ENCODE measurements around the gene FBRSL1.

FBRSL1 gene

GRCh38 chr12:132549059-132549458, 59.1 kb downstream of the FBRSL1 start:
- no peak overlapping the region for H3K4me3 ChIP-seq (ENCODE audit: low read depth, low read length)
- no peak for TF ChIP-seq CTCF (IDR thresholded peaks at IDR 0.05; ENCODE audit: borderline replicate concordance, insufficient read depth, low read depth, low read length)

- H3K4me3 ChIP-seq (ENCODE audit: low read depth, low read length), result no peak overlapping the region
- TF ChIP-seq CTCF (IDR thresholded peaks at IDR 0.05; ENCODE audit: borderline replicate concordance, insufficient read depth, low read depth, low read length), result no peak
These were observed 60.3 kb downstream of the FBRSL1 start for GRCh38 chr12:132550014-132550802.

GRCh38 chr12:132550830-132551640, 61.1 kb downstream of the FBRSL1 start:
- TF ChIP-seq CTCF (IDR thresholded peaks at IDR 0.05; ENCODE audit: borderline replicate concordance, insufficient read depth, low read depth, low read length), result no peak
- no peak overlapping the region for H3K4me3 ChIP-seq (ENCODE audit: low read depth, low read length)

- no peak overlapping the region for H3K4me3 ChIP-seq (ENCODE audit: low read depth, low read length)
- TF ChIP-seq CTCF (IDR thresholded peaks at IDR 0.05; ENCODE audit: borderline replicate concordance, insufficient read depth, low read depth, low read length), result no peak
These were observed 61.7 kb downstream of the FBRSL1 start for GRCh38 chr12:132551641-132552031.

GRCh38 chr12:132554845-132555630, 65.1 kb downstream of the FBRSL1 start:
- peak; percentile 50 for TF ChIP-seq CTCF (IDR thresholded peaks at IDR 0.05; ENCODE audit: borderline replicate concordance, insufficient read depth, low read depth, low read length)
- no peak overlapping the region for H3K4me3 ChIP-seq (ENCODE audit: low read depth, low read length)

GRCh38 chr12:132555686-132556085, 65.7 kb downstream of the FBRSL1 start:
- TF ChIP-seq CTCF (IDR thresholded peaks at IDR 0.05; ENCODE audit: borderline replicate concordance, insufficient read depth, low read depth, low read length), result no peak
- no peak overlapping the region for H3K4me3 ChIP-seq (ENCODE audit: low read depth, low read length)

Measured in GM12875 (cell line).